Skeletal muscle satellite cell (primary cell): Measurements from ENCODE around the gene PDX1. TPM values are rescaled to one million over a fixed set of nuclear protein-coding genes. Genes with fewer than 3 reads are reported as not detected.

Experiments used
- H3K27me3 ChIP-seq: 2 replicates; pipeline ENCODE4 v1.7.0; 2013; ENCODE audit warnings: low read length; ENCODE audit not compliant: control insufficient read depth, insufficient read depth
- H3K36me3 ChIP-seq: 2 replicates; pipeline ENCODE4 v1.7.0; 2013; ENCODE audit warnings: mild to moderate bottlenecking, control low read depth, low read length; ENCODE audit not compliant: insufficient read depth
- H3K4me1 ChIP-seq: 2 replicates; pipeline ENCODE4 v1.7.0; 2013; ENCODE audit warnings: low read length; ENCODE audit not compliant: control insufficient read depth, insufficient read depth
- H3K4me2 ChIP-seq: 2 replicates; pipeline ENCODE4 v1.7.0; 2013; ENCODE audit warnings: mild to moderate bottlenecking, low read length
- H3K4me3 ChIP-seq: 2 replicates; pipeline ENCODE4 v1.7.0; 2013; ENCODE audit warnings: low read length
- H3K9ac ChIP-seq: 2 replicates; pipeline ENCODE4 v1.7.0; 2013; ENCODE audit warnings: mild to moderate bottlenecking, low read depth, low read length, moderate library complexity
- H3K9me3 ChIP-seq: replicated peaks from 2 replicates; pipeline ENCODE4 v1.7.0; 2013; ENCODE audit warnings: mild to moderate bottlenecking, control low read depth, low read length
- small RNA-seq: library from RNA; depleted of rRNA; stranded (forward); fragments of <200 nt; gene quantifications from one replicate; pipeline ENCODE3, GENCODE V24; 2012

The PDX1 gene

DNA sequence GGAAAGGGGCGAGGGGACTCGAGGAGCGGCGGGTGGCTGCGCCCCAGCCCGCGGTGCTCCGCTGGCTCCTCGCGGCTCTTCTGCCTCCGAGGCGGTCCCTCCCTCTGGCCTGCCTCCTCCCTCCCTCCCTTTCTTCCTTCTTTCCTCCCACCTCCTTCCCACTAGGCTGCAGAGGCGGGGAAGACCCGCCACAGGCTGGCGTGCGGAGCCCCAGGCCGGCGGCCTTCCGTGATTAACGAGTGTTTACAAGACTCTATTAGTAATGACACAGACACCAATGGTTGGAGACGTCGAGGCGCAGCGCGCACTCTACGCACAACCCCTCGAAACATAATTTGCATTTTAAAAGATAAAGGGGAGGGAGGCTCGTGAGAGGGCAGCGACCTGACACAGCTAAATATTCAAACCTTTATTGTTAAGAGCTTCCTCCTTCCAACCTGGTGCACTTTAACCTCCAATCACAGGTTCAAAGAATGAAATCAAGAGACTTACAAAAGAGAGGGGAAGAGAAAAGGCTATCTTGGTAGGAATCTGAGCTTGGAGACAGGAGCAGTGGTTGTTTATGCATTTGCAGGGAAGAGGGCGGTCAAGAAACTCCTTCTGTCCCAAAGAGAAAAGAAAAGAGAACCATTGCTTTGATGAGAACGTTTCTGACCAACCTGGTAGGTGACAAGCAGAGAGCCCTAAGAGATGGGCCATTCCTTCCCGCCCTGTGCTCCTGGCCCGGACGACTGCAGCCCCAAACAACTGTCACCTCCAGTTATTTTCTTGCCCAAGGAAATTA, 49.5 kb downstream of the PDX1 start, which contains the start of gene CDX2:
CDX2 (minus strand) TSS at position 234 of the 784 bp plus-strand sequence. CDS start 309 bp downstream, outside the sequence.
- Histone ChIP-seq H3K9ac (no peak within 1 kb of the TSS), H3K4me2 (no peak within 1 kb of the TSS), H3K4me3 (no peak within 1 kb of the TSS), H3K4me1 (no peaks in the 10 kb centered on the region), H3K36me3 (no peaks in the 10 kb centered on the region), H3K9me3 (no peaks in the 10 kb centered on the region), H3K27me3 (peaks cover 98% of the 10 kb centered on the region)

DNA sequence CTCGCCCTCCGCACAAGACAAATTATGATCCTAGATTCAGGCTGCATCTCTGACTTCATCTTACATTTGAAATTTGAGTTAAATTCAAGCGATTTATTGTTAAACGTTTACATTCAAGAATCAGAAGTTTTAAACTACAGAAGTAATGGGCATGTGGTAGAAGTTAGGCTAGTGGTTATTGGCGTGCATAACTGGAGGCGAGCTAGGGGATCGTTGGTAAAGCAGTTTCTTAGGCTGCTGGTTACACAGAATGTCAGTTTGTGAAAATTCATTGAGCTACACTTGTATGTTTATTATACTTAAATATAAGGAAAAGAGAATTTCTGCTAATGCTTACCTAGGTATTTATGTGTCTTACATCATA, 50.0 kb downstream of the PDX1 start:
- Histone ChIP-seq H3K4me1 (no peaks in the 10 kb centered on the region), H3K4me2 (no peak overlapping the region), H3K9ac (no peak overlapping the region), H3K36me3 (no peaks in the 10 kb centered on the region), H3K4me3 (no peak overlapping the region), H3K9me3 (no peaks in the 10 kb centered on the region), H3K27me3 (peaks cover 99% of the 10 kb centered on the region)

DNA sequence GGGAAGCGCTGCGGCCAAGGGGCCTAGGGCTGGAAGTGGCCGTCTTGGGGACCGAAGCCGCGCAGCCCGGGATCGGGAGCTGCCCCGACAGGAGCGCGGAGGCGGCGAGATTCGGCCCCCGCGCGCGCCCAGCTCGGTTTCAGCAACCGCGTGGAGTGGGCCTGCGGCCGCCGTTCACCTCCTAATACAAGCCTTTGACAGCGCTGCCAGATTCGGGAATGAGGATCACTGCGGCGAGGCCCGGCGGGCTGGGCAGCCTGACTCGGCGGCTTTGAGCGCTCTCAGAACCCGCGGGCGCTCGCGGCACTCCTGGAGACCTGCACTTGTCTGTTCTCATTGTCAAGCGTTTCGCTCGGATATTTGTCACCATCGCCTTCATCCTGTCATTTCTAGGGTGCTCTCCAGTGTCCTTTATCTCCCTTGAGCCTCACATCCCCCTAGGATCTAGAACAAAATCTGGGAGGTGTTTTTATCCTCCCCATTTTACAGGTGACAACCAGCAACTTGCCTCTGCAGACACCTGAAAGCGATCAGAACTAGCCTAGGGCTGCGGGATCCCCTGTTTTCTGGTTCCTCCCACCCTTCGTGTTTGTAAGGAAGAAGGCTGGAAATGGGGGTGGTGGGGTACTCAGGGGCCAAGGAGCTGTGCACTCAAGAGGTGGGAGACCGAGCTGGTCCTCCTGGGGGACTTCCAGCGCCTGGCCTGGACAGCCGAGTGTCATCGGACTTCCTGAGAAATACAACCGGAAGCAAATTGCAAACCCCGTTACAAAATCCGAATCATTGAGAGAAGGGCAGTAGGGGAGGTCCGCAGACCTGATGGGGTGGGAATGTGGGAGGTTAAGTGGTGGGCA, 50.8 kb downstream of the PDX1 start:
- H3K27me3 ChIP-seq = peaks cover 98% of the 10 kb centered on the region

DNA sequence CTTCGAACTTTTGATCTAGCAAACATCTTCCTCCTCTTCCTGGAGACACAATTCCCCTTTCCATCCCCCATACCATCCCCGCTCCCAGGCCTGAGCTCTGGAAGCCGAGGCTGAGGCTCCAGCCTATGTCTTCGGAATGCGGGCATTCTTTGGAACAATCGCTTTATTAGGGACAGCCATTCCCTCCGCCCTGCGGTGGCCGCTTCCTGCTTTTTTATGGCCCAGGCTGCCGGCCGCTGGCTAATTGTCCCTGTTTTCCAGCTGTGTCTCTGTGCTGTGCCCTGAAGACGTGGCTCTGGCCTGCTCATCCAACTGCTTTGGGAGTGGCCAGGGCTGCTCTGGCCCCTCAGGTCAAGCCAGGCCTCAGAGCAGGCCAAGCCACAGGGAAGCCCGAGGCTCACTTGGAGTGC, 51.4 kb downstream of the PDX1 start:
- Histone ChIP-seq H3K9me3 (no peaks in the 10 kb centered on the region), H3K4me1 (no peaks in the 10 kb centered on the region), H3K4me2 (no peak overlapping the region), H3K9ac (no peak overlapping the region), H3K27me3 (peaks cover 98% of the 10 kb centered on the region), H3K4me3 (no peak overlapping the region), H3K36me3 (no peaks in the 10 kb centered on the region)

More for the DNA sequence above, 50.8 kb downstream of the PDX1 start:
- Histone ChIP-seq H3K9ac (no peak overlapping the region), H3K9me3 (no peaks in the 10 kb centered on the region), H3K4me2 (no peak overlapping the region), H3K4me3 (no peak overlapping the region), H3K4me1 (no peaks in the 10 kb centered on the region), H3K36me3 (no peaks in the 10 kb centered on the region)

DNA sequence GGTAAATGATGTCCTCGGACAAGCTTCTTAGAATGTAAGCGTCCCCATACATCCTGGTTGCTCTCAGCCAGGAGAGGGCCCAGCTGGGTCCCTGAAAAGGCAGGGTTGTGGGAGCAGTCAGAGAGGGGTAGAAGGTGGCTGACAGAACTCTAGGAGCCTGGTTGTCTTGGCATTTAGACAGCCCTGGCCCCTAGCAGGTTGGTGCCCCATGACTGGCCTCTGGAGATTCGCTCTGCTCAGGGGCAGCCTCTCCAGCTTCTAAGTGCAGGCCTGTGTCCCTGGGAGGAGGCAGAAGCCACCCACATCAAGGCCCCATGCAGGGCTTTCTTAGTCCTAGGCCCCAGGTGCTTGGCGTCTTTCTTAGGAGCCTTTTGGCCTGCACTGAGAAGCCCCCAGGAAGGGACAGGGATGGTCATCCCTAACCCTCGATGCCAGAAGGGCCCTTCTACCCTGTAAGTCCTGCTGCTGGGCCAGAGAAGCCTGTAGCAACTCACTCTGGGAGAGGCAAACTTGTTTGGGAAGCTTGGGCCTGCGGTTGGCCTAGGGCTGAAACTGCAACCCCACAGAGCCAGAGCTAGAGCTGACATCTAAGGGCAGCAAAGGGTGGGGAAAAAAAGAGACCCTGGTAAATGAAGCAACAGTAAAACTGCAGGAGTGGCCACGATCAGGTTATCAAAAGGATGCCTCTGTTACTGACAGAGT, 52.1 kb downstream of the PDX1 start:
- H3K27me3 ChIP-seq = peaks cover 98% of the 10 kb centered on the region
- no peaks in the 10 kb centered on the region for H3K36me3 ChIP-seq
- no peak overlapping the region for H3K4me3 ChIP-seq
- H3K9me3 ChIP-seq = no peaks in the 10 kb centered on the region
- no peak overlapping the region for H3K9ac ChIP-seq
- no peak overlapping the region for H3K4me2 ChIP-seq
- no peaks in the 10 kb centered on the region for H3K4me1 ChIP-seq

DNA sequence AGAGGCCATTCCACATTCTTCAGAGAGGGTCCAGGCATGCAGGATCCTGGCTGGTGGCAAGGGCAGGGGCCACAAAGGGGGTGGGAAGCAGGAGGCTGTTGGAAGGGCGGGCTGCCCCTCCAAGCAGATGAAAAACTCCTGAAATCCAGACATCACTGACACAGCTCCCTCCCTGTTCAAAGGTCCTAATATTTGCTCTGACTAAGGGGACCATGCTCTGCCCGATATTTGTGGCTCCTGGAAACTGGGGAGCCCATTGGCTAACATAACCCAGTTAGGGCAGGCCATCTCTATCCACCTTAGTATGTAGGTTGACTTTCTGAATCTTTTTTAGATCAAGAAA, 52.6 kb downstream of the PDX1 start:
- Histone ChIP-seq H3K4me1 (no peaks in the 10 kb centered on the region), H3K27me3 (peaks cover 98% of the 10 kb centered on the region), H3K4me3 (no peak overlapping the region), H3K9ac (no peak overlapping the region), H3K36me3 (no peaks in the 10 kb centered on the region), H3K9me3 (no peaks in the 10 kb centered on the region), H3K4me2 (no peak overlapping the region)

DNA sequence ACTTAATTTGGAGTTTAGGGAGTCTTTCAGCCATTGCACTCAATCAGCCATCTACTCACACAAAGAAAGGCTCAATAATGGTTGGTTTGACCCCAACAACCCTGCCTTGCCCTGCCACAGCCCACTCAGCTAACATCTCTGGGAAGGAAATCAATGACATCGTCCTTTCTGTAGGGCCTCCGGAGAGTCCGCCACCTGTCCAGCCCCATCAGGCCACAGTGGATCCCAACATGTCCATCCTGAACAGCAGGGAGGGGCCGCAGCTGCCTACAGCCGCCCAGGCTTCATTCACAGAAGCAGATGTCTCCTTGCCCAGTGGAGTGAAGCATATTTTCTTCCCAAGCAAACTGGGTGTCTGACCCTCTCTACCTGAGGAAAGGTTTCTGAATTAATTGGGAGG, 53.5 kb downstream of the PDX1 start:
- H3K36me3 ChIP-seq = no peaks in the 10 kb centered on the region
- H3K4me2 ChIP-seq = no peak overlapping the region
- peaks cover 95% of the 10 kb centered on the region for H3K27me3 ChIP-seq
- H3K4me1 ChIP-seq = no peaks in the 10 kb centered on the region
- no peak overlapping the region for H3K4me3 ChIP-seq
- H3K9ac ChIP-seq = no peak overlapping the region
- no peaks in the 10 kb centered on the region for H3K9me3 ChIP-seq

DNA sequence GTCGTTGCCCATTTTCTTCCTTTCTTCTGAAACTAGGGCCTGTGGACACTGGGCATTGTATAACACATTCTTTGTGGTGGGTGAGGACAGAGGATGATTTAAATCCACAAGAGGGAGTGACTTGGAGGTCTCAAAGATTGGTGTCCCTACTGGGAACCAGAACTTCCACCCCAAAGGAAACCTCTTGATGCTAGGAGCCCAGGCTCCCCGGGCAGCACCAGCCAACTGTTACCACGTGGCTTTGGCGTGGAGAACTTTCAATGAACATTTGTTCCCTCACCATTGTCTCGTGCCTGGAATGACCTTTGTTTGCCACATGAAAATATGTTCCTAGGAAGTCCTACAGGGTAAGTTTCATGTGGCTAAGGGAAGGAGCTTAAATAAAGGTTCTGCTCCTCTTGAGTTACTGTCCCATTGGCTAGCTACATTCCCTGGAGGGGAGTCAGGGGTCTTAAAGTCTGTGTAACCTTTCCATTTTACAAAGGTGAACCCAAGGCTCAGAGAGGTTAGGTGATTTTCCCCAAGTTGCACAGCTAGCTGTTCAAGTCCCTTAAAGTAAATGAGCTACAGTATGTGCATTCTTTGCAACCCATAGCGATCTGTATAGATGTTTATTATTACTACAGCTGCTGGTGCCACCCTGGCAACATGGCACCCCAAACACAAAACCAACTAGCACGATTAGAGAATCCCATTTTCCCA, 54.3 kb downstream of the PDX1 start:
- H3K4me2 ChIP-seq = no peak overlapping the region
- H3K36me3 ChIP-seq = no peaks in the 10 kb centered on the region
- no peaks in the 10 kb centered on the region for H3K9me3 ChIP-seq
- no peak overlapping the region for H3K4me3 ChIP-seq
- peaks cover 94% of the 10 kb centered on the region for H3K27me3 ChIP-seq
- H3K9ac ChIP-seq = no peak overlapping the region
- no peaks in the 10 kb centered on the region for H3K4me1 ChIP-seq

Small RNA genes within 50 kb of the gene (small RNA-seq; reads per million reads assigned to genes)
- gene ATP5F1EP2 = not detected
